M059J (cell line): Measurements from ENCODE around the gene CDHR2. TPM values are rescaled to one million over a fixed set of nuclear protein-coding genes. Genes with fewer than 3 reads are reported as not detected.

Source experiments
- DNase-seq: peaks from one replicate; pipeline ENCODE4 v3.0.0-alpha.2; 2012; ENCODE audit warnings: low read depth
- total RNA-seq: library from RNA; depleted of rRNA; stranded (reverse); fragments of >200 nt; shearing (Covaris generic); gene quantifications from 2 replicates; pipeline ENCODE4 v1.2.3, GENCODE V29; 2014

CDHR2 gene
- total RNA-seq, 1 experiment from 2014 or later, result not detected

GRCh38 chr5:176528301-176528700 is 20.8 kb upstream of the CDHR2 start:
- no peak for DNase-seq

DNA sequence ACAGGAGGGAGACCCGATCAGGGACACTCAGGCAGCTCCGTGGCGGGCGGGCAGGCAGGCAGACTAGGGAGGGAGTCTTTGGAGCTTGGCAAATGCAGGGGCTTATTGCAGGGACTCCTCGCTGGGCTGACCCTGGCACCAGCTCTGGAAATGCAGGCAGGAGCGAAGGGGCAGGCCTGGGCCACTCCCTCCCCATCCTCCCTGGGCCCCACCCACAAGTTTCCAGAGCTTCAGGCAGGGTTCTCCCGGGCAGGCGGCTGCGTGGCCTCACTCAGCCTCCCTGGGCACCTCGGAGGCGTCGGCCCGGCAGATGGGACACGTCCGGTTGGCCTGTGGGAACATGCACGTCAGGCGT is 20.4 kb upstream of the CDHR2 start:
- no peak for DNase-seq

GRCh38 chr5:176529116-176529740 is 19.9 kb upstream of the CDHR2 start:
- DNase-seq, result no peak

- no peak for DNase-seq
These were observed 19.4 kb upstream of the CDHR2 start for GRCh38 chr5:176529741-176530141.

DNA sequence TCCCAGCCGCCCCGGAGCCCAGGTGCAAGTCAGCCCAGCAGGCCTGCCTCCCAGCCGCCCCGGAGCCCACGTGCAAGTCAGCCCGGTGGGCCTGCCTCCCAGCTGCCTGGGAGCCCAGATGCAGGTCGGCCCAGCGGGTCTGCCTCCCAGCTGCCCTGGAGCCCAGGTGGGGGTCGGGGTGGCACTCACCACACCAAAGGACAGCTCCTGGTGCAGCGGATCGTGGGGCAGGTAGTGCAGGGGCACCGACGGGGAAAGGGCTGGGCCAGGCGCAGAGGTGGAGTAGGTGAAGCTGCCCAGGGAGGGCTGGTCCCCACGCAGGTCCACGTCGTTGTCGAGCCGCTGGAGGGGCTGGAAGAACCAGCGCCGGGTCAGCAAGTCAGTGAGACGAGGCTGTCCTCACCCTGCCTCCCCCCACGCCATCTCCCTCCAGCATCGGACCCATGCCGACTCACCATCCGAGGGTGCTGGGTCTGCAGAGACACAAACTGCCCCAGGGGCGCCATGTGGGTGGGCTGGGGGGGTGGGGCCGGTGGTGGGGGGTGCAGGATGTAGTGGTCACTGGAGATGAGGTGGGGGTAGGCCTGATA is 18.7 kb upstream of the CDHR2 start:
- no peak for DNase-seq

- peak; percentile 36 for DNase-seq
These were observed 17.9 kb upstream of the CDHR2 start for GRCh38 chr5:176530983-176531901.

DNA sequence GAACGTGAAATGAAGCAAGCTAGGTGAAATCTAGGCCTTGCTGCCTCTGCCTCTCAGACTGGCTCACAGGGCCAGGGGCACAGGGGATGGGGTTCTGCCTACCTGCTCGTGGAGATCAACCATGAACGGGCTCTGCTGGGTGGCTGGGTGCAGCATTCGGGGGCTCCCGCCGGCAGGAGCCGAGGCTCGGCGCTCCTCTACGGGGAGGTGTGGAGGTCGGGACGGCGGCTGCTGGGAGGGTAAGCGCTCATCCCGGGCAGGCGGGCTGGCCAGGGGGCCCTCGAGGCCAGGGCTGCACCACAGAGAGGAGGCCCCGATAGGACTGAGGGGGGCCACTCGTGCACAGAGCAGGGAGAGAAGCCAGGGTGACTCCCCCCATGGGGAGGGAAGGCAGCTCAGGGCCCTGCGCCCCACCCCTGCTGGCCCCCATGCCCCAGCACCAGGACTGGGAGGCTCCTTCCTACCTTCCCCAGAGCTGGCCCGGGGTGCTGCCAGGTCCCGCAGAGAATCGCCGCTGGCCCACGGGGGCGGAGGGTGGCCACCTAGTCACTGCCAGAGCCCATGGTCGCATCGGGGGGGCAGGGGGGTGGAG is 17.1 kb upstream of the CDHR2 start:
- no peak for DNase-seq

DNA sequence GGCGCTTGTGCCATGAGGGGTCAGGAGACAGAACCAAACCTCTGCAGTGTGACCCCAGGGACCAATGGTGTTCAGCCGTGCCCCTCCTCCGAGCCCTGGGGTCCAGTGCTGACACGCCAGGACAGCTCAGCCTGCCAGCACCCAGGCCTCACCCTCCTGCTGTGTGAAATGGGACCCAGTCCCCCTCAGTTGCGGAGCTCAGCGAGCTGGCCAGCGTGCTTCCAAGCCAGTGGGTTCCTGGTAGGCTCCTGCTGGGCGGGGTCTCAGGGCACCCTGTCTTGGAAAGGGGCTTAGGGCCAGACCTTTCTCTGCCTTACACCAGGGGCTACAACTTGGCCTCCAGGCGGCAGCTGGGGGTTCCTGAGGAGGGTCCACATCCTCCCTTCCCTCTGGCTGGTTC is 16.3 kb upstream of the CDHR2 start:
- DNase-seq, result no peak

DNA sequence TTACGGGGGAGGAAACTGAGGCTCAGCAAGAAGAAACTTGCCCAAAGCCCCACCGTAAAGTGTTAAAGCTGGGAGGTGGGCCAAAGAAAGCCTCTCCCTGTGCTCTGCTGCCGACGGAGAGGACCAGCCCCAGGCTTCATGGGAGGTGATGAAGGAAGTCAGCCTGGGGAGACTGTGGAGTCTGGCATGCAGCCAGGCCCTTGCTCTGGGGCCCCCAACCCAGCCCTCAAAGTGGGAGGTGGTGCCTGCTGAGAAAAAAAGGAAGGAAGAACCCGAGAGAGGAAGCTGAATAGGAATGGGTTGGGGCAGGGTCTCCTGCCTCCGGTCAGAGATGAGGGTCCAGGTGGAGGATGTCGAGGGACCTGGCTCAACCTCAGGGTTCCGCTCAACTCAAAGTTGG is 15.8 kb upstream of the CDHR2 start:
- DNase-seq, result no peak

DNA sequence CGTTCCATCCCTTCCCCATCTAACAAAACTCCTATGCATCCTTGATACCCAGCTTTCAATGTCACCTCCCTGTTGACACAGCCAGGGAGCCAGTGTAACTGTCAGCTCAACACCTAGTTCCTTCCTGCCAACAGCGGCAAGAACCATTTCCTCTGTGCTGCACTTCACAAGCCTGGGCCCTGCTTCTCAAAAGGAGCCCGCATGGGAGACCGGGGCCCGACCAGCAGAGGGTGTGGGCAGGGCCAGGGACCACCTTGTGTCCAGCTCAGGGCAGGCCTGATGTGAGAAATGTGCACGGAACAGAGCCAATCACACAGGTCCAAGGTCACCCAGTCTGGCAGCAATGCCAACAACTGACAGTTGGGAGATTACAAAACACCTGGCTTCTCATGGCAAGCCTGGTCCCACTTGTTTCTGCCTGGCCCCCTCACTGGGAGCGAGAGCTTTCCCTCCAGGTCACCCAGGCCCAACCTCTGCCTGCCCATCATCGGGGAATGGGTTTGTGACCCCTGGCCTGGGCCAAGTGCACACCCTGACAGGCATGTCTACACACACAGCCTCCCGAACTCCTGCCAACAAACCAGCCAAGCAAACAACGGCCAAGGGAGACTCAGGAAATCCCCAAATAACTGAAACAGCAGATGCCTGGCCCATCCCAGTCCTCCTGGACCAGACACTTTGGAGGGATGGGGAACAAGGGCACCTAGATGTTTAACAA is 15.1 kb upstream of the CDHR2 start:
- no peak for DNase-seq

DNA sequence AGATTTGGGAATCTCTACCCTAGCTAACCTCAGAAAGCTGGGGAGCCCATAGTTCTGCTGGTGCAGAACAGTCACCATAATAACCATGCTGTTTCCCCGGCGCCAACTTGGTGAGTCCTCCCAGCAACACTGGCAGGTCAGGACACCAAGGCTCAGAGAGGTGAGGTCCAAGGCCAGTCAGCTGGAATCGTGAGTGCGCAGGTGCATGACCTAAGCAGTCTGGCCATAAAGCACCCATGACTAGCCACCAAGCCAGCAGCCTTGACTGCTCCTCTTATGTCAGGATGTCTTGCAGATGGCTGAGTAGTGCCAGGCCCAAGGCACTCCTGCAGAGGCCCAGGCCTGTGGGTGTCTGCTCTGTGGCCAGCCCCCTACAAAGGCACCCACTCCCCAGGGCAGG is 14.5 kb upstream of the CDHR2 start:
- no peak for DNase-seq

- DNase-seq, result no peak
These were observed 14.0 kb upstream of the CDHR2 start for GRCh38 chr5:176535101-176535663.

DNA sequence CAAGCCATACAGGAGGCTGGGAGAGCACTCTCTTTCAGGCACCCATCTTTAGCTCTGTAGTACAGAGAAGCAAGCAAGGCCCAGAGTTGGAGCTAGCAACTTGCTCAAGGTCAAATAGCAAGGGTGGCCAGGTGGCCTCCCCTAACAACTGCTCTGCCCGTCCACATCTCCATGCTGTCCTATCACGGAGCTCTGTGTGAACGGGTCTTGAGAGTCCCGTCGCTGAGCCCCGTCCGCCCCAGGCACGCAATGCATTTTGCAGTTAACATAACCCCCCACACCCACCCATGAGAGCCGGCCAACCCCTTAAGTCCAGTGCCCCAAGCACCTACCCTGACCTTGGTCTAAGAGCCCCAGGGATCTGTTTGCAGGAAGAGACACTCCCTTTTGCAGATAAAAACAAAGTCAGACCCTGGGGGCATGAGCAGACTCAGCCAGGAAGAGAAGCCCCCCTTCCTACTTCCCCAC is 13.4 kb upstream of the CDHR2 start:
- no peak for DNase-seq

DNA sequence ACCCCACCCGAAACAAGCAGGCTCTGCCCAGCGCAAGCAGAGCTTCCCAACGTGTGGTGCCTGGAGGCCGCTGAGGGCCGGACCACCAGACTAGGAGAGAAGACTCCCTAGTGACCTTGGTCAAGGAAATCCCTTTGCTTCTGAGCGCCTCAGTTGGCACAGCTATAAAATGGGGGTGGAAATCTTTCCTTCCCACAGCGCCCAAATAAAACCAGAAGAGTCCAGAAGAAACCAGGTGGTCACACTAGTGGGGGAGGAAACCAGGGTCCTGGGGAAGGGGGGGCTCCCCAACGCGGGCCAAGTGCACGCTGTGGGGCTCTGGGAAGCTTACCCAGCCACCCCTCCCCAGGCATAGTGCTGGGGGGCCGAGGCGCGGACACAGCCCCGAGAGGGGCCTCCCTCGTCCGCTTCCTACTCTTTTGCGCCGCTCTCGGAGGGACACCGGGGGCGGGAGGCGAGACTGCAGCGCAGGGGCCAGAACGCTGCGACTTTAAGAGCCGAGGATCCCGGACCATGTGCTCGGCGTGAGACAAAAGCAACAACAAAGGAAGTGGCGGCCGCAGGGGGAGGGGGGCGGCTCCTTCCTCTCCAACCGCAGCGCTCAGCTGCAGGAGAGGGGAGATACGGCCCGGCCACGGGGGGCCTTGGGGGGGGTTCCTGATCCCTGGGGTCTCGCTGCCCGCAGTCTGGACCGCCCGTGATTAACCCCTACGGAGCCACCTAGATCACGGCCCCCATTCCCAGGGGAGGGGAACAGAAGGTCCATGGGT is 12.8 kb upstream of the CDHR2 start:
- DNase-seq, result peak; percentile 82

- peak; percentile 96 for DNase-seq
These were observed 12.1 kb upstream of the CDHR2 start, which contains the start of gene RNF44 for GRCh38 chr5:176536902-176537553. RNF44 (minus strand) TSS chr5:176537402; CDS start chr5:176532472, 4,930 bp downstream.

- peak; percentile 99 for DNase-seq
These were observed 11.4 kb upstream of the CDHR2 start for GRCh38 chr5:176537554-176538229.

DNA sequence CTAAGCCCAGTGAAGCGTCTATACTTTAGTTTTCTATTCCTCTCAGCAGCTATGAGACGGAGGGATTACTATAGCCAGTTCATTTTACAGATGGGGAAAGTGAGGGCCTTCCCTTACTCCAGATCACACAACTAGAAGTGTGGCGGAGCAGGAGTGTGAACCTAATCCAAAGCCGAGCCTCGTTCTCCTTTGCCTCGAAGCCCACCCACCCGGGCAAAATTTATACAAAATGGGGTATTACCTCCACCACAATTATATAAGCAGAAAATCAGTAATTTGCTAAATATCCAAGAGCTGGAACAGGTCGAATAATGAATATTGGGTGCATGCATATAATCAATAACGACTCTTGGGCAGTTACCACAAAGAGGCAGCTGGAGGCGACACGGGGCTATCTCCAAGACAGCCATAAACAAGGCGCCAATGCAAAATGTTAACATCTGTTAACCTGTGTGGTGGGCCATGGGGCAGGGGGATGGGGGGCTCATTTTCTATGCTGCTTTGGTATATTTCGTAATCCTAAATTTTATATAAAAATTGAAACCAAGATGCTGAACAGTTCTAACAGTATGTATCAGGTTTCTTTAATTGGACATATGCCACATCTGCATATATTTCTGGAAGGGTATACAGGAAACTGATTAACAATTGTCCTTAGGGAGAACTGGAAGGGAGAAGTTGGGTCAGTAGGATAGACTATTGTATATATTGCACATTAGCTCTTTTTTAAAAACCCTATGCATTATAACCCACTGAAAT is 10.7 kb upstream of the CDHR2 start:
- DNase-seq, result no peak

DNA sequence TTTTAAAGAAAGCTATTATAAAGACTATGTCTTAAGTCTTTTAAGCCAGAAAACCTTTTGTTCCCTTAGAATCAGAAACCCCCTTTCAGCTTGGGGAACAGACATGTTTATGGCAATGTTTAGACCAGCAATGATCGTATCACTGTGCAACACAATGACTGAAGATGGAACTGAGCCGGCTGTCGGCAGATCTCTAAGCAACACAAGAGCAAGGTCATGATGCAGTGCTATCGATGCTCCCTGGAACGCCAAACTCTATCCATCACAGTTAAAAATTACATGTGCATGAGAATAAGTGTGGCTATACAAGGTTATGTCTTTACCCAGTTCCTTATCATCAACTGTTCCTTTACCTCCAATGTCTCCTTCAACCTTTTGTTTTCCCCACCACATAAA is 10.2 kb upstream of the CDHR2 start:
- DNase-seq, result no peak

DNA sequence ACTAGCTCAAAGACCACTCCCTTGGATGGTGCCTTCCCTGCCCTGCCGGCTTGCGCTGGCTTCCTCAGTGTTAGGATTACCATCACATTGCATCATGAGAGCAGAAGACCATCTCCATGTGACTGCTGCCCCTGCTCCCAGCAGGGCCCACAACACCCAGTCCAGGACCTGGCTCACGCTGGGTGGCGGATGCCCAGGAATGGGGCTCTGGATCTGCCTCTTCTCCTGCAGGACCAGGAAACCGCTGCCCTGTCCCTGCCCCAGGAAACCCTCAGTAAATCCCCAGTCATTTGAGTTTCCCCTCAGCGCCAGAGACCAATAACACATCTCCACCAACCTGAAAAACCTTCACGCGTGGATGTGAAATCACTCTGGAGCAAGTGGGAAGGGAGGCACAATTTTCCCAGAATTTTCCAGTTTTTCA is 8.7 kb upstream of the CDHR2 start:
- no peak for DNase-seq
